Measurements from ENCODE around the gene NKG7. TPM values are rescaled to one million over a fixed set of nuclear protein-coding genes. Genes with fewer than 3 reads are reported as not detected.
A peak's percentile ranks its signal among the peaks of the same experiment; 100 is the strongest.

NKG7 gene
- total RNA-seq, 1 donor from 2014 or later, result not detected

- Mint-ChIP-seq H3K27me3 (no peaks in the 10 kb centered on the region), H3K36me3 (peaks cover 3% of the 10 kb centered on the region), H3K9me3 (peaks cover 9% of the 10 kb centered on the region), H3K27ac (peak overlapping the region; percentile 86), H3K4me3 (peak overlapping the region; percentile 85), H3K4me1 (ENCODE audit: unreplicated experiment) (peaks cover 26% of the 10 kb centered on the region)
- peak; percentile 92 for DNase-seq (ENCODE audit: extremely low spot score, unreplicated experiment)
- TF ChIP-seq, protein P1, sequence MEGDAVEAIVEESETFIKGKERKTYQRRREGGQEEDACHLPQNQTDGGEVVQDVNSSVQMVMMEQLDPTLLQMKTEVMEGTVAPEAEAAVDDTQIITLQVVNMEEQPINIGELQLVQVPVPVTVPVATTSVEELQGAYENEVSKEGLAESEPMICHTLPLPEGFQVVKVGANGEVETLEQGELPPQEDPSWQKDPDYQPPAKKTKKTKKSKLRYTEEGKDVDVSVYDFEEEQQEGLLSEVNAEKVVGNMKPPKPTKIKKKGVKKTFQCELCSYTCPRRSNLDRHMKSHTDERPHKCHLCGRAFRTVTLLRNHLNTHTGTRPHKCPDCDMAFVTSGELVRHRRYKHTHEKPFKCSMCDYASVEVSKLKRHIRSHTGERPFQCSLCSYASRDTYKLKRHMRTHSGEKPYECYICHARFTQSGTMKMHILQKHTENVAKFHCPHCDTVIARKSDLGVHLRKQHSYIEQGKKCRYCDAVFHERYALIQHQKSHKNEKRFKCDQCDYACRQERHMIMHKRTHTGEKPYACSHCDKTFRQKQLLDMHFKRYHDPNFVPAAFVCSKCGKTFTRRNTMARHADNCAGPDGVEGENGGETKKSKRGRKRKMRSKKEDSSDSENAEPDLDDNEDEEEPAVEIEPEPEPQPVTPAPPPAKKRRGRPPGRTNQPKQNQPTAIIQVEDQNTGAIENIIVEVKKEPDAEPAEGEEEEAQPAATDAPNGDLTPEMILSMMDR (conservative IDR thresholded peaks at IDR 0.05), result no peak
These were observed 21.8 kb upstream of the NKG7 start for GRCh38 chr19:51394050-51394836.

DNA sequence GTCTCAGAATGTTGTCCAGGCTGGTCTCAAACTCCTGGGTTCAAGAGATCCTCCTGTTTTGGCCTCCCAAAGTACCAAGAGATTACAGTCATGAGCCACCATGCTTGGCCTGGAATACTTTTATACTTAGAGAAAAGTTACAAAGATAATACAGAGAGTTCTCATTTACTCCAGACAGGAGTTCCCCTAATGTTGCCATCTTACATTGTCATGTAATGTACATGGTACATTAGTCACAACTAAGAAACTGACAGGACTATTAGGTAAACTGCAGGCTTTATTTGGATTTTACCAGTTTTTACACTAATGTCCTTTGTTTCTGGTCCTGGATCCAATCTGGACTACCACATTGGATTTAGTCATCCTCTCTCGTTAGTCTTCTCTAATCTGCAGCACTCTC lies 20.2 kb upstream of the NKG7 start:
- Mint-ChIP-seq H3K4me1 (ENCODE audit: unreplicated experiment) (peaks cover 26% of the 10 kb centered on the region), H3K36me3 (peaks cover 3% of the 10 kb centered on the region), H3K27me3 (no peaks in the 10 kb centered on the region), H3K27ac (peak overlapping the region; percentile 57), H3K9me3 (peaks cover 9% of the 10 kb centered on the region), H3K4me3 (peak overlapping the region; percentile 78)
- no peak for DNase-seq (ENCODE audit: extremely low spot score, unreplicated experiment)
- TF ChIP-seq, protein P1 (conservative IDR thresholded peaks at IDR 0.05), result no peak

DNA sequence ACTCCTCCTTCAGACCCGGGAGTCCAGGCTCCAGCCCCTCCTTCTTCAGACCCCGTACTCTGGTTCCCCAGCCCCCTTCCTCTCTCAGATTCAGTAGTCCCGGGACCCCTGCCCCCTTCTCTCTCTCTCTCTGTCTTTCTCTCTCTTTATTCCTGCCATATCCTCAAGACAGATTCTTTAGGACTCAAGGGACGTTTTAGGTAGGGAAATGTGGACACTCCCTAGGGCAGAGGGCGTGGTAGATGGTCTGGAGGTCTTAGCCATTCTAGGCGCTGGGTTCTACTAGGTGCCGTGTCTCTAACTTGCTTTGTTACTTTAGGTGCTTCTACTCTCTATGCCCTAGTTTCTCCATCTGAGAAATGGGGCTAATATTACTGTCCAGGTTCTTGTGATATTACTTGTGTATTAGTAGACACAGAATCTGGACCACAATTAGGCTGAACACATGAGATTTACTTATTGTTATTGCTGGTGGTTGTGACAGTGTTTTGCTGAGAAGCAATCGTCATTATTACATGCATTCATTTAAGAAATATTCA lies 18.7 kb upstream of the NKG7 start:
- Mint-ChIP-seq H3K27me3 (no peaks in the 10 kb centered on the region), H3K36me3 (no peaks in the 10 kb centered on the region), H3K9me3 (peaks cover 5% of the 10 kb centered on the region), H3K27ac (no peak overlapping the region), H3K4me3 (peak overlapping the region; percentile 58), H3K4me1 (ENCODE audit: unreplicated experiment) (peaks cover 19% of the 10 kb centered on the region)
- DNase-seq (ENCODE audit: extremely low spot score, unreplicated experiment), result no peak
- TF ChIP-seq, protein P1 (conservative IDR thresholded peaks at IDR 0.05), result no peak

DNA sequence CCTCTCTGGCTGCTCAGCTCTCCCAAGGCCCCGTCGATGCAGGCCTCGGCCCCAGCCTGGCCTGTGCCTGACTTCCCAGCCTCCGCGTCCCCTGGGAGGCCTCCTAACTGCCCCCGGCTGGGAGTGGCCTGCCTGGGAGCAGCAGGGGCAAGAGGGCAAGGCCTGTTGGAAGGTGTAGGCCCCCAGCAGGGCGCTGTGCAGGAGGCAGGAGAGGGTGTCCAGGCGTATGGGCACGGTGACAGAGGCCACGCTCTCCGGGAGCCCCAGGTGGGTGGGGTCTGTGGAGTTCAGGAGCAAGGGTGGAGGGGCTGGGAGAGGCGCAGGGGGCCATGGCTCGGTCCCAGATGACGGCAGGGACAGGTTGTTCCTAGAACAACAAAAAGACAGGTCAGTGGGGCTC lies 16.7 kb upstream of the NKG7 start:
- H3K27me3 Mint-ChIP-seq, result no peaks in the 10 kb centered on the region
- no peak overlapping the region for H3K27ac Mint-ChIP-seq
- H3K36me3 Mint-ChIP-seq, result no peaks in the 10 kb centered on the region
- peaks cover 3% of the 10 kb centered on the region for H3K9me3 Mint-ChIP-seq
- TF ChIP-seq, protein P1 (conservative IDR thresholded peaks at IDR 0.05), result no peak
- peaks cover 14% of the 10 kb centered on the region for H3K4me1 Mint-ChIP-seq (ENCODE audit: unreplicated experiment)
- no peak overlapping the region for H3K4me3 Mint-ChIP-seq
- DNase-seq (ENCODE audit: extremely low spot score, unreplicated experiment), result no peak

DNA sequence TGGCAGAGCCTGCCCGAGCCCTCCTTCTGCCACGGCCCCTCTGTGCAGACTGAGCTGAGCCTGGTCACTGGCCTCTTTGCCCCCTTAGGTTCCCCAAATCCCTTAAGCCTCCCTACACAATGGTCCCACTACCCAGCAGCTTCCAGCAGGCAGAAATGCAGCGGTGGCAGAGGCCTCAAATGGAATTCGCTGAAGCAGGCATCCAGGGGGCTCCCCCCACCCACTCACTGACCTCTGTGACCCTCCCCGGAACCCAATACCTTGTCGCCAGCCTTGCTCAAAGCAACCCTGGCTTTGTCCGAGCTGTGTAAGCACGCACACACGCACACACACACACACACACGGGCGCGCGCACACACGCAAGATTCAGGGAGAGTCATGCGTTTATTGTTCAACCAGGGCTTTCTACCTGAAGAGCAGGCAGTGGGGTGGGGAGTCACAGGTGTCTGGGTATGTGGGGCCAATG lies 15.5 kb upstream of the NKG7 start, which contains the start of gene LIM2:
Gene LIM2, minus strand, starts transcription at position 51 of the 466 bp plus-strand sequence. CDS start 531 bp downstream, outside the sequence.
- no peak for DNase-seq (ENCODE audit: extremely low spot score, unreplicated experiment)
- H3K27me3 Mint-ChIP-seq, result no peaks in the 10 kb centered on the region
- H3K4me3 Mint-ChIP-seq, result peak within 1 kb of the TSS; percentile 49
- no peaks in the 10 kb centered on the region for H3K36me3 Mint-ChIP-seq
- H3K9me3 Mint-ChIP-seq, result no peaks in the 10 kb centered on the region
- TF ChIP-seq, protein P1 (conservative IDR thresholded peaks at IDR 0.05), result no peak
- H3K4me1 Mint-ChIP-seq (ENCODE audit: unreplicated experiment), result peaks cover 10% of the 10 kb centered on the region
- H3K27ac Mint-ChIP-seq, result peak within 1 kb of the TSS; percentile 36

Measured in type B pancreatic cell (in vitro differentiated cells).